GM18951 (cell line): Measurements from ENCODE around the gene TMEM255B.

Experiments
- POLR2A ChIP-seq: IDR thresholded peaks from 4 replicates; pipeline ENCODE4 v1.6.1; 2011; ENCODE audit warnings: mild to moderate bottlenecking; ENCODE audit not compliant: insufficient read length, insufficient read depth; ENCODE audit errors: extremely low read depth
- in situ Hi-C: fragments of 300-500 bp; cut with MboI; formaldehyde crosslinking; loops from one replicate; pipeline ENCODE4 v1.12.0; 2022; ENCODE audit warnings: low sequenced_read_pairs, mixed read lengths, inconsistent platforms; ENCODE audit not compliant: unreplicated experiment

Gene TMEM255B

GRCh38 chr13:113730831-113731191 lies 28.2 kb upstream of the TMEM255B start:
- in situ Hi-C loops: loop anchor here (5.0 kb wide), 1 partner anchor 69 kb away; no protein-coding TSS in a partner anchor
- TF ChIP-seq POLR2A: no peak

GRCh38 chr13:113731192-113732175 lies 27.5 kb upstream of the TMEM255B start:
- in situ Hi-C loops: loop anchor here (5.0 kb wide), 1 partner anchor 69 kb away; no protein-coding TSS in a partner anchor
- no peak for TF ChIP-seq POLR2A

GRCh38 chr13:113732176-113732960 lies 26.7 kb upstream of the TMEM255B start:
- TF ChIP-seq POLR2A: no peak
- in situ Hi-C loops: loop anchor here (5.0 kb wide), 1 partner anchor 70 kb away; no protein-coding TSS in a partner anchor

- in situ Hi-C loops: loop anchor here (5.0 kb wide), 1 partner anchor 71 kb away; no protein-coding TSS in a partner anchor
Observed at GRCh38 chr13:113732961-113733950, 25.8 kb upstream of the TMEM255B start.

GRCh38 chr13:113734099-113734825 lies 24.8 kb upstream of the TMEM255B start:
- TF ChIP-seq POLR2A: no peak
- in situ Hi-C loops: loop anchor here (5.0 kb wide), 1 partner anchor 72 kb away; no protein-coding TSS in a partner anchor

More at GRCh38 chr13:113732961-113733950, 25.8 kb upstream of the TMEM255B start:
- no peak for TF ChIP-seq POLR2A

- in situ Hi-C loops: loop anchor here (5.0 kb wide), 1 partner anchor 72 kb away; no protein-coding TSS in a partner anchor
- no peak for TF ChIP-seq POLR2A
Observed at GRCh38 chr13:113734826-113735125, 24.2 kb upstream of the TMEM255B start.

GRCh38 chr13:113735194-113735593 lies 23.8 kb upstream of the TMEM255B start:
- in situ Hi-C loops: no loop called here

GRCh38 chr13:113735750-113736149 lies 23.3 kb upstream of the TMEM255B start:
- in situ Hi-C loops: no loop called here
- no peak for TF ChIP-seq POLR2A

More at GRCh38 chr13:113735194-113735593, 23.8 kb upstream of the TMEM255B start:
- TF ChIP-seq POLR2A: no peak

GRCh38 chr13:113736258-113736731 lies 22.7 kb upstream of the TMEM255B start:
- TF ChIP-seq POLR2A: no peak
- in situ Hi-C loops: no loop called here

- in situ Hi-C loops: no loop called here
- no peak for TF ChIP-seq POLR2A
Observed at GRCh38 chr13:113737803-113738202, 21.2 kb upstream of the TMEM255B start.

- in situ Hi-C loops: no loop called here
Observed at GRCh38 chr13:113739527-113740285, 19.3 kb upstream of the TMEM255B start.

GRCh38 chr13:113740286-113740556 lies 18.8 kb upstream of the TMEM255B start:
- TF ChIP-seq POLR2A: no peak
- in situ Hi-C loops: no loop called here

More at GRCh38 chr13:113739527-113740285, 19.3 kb upstream of the TMEM255B start:
- no peak for TF ChIP-seq POLR2A
